Gastroesophageal sphincter (tissue), 3 donors: ENCODE data around the gene GCN1.

Experiments used
- CTCF ChIP-seq, 4 experiments: fragments of 200-600 bp in 2 of 4; fragments of 450-650 bp in 2 of 4; sonication (generic) in 1 of 4; IDR thresholded peaks; one replicate each; pipeline ENCODE4 v1.5.1; 2017 to 2019; ENCODE audit warnings: antibody characterized with exemption in 4 of 4, mild to moderate bottlenecking in 2 of 4, moderate library complexity in 2 of 4
- POLR2AphosphoS5 ChIP-seq: sonication (generic); formaldehyde crosslinking; IDR thresholded peaks from one replicate; pipeline ENCODE4 v1.6.1; 2017; ENCODE audit warnings: antibody characterized with exemption

- TF ChIP-seq CTCF (IDR thresholded peaks at IDR 0.05): no peak
- no peak for TF ChIP-seq POLR2AphosphoS5
Observed at GRCh38 chr12:120172053-120172452, 22.5 kb downstream of the GCN1 start.
